Measurements from ENCODE around the gene HMGCS1. TPM values are rescaled to one million over a fixed set of nuclear protein-coding genes. Genes with fewer than 3 reads are reported as not detected.

HMGCS1 gene
- total and polyA plus RNA-seq, 2 of the 13 experiments (the other 11 are each of a cell fraction or from before 2014, with no cell fraction given) = 56.8 to 318 TPM

DNA sequence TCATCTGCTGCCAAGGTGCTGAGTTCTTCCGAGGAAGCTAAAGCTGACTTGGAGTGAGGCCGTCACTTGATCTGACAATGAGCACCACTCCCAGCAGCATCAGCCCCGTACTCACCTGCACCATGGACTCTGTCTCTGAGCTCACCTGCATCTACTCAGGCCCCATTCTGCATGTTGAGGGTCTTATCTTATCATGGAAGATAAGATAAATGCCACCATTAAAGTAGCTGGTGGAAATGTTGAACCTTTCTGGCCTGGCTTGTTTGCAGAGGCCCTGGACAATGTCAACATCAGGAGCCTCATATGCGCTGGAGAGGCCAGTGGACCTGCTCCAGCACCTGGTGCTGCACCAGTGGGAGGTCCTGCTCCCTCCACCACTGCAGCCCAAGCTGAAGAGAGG lies 35.0 kb upstream of the HMGCS1 start (continued):
- TF ChIP-seq, protein P1, sequence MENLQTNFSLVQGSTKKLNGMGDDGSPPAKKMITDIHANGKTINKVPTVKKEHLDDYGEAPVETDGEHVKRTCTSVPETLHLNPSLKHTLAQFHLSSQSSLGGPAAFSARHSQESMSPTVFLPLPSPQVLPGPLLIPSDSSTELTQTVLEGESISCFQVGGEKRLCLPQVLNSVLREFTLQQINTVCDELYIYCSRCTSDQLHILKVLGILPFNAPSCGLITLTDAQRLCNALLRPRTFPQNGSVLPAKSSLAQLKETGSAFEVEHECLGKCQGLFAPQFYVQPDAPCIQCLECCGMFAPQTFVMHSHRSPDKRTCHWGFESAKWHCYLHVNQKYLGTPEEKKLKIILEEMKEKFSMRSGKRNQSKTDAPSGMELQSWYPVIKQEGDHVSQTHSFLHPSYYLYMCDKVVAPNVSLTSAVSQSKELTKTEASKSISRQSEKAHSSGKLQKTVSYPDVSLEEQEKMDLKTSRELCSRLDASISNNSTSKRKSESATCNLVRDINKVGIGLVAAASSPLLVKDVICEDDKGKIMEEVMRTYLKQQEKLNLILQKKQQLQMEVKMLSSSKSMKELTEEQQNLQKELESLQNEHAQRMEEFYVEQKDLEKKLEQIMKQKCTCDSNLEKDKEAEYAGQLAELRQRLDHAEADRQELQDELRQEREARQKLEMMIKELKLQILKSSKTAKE (CRISPR knock-in tag; IDR thresholded peaks at IDR 0.05; ENCODE audit: borderline replicate concordance) = no peak
- no peak for TF ChIP-seq SIN3B (IDR thresholded peaks at IDR 0.05; ENCODE audit: low read length)
- peak; percentile 87 for TF ChIP-seq ZMYM4 (CRISPR knock-in tag; IDR thresholded peaks at IDR 0.05)
- TF ChIP-seq RFXANK (CRISPR knock-in tag; IDR thresholded peaks at IDR 0.05) = no peak
- TF ChIP-seq SRSF1 (optimal IDR thresholded peaks at IDR 0.05; ENCODE audit: low read depth, low read length) = no peak
- TF ChIP-seq, protein P2, sequence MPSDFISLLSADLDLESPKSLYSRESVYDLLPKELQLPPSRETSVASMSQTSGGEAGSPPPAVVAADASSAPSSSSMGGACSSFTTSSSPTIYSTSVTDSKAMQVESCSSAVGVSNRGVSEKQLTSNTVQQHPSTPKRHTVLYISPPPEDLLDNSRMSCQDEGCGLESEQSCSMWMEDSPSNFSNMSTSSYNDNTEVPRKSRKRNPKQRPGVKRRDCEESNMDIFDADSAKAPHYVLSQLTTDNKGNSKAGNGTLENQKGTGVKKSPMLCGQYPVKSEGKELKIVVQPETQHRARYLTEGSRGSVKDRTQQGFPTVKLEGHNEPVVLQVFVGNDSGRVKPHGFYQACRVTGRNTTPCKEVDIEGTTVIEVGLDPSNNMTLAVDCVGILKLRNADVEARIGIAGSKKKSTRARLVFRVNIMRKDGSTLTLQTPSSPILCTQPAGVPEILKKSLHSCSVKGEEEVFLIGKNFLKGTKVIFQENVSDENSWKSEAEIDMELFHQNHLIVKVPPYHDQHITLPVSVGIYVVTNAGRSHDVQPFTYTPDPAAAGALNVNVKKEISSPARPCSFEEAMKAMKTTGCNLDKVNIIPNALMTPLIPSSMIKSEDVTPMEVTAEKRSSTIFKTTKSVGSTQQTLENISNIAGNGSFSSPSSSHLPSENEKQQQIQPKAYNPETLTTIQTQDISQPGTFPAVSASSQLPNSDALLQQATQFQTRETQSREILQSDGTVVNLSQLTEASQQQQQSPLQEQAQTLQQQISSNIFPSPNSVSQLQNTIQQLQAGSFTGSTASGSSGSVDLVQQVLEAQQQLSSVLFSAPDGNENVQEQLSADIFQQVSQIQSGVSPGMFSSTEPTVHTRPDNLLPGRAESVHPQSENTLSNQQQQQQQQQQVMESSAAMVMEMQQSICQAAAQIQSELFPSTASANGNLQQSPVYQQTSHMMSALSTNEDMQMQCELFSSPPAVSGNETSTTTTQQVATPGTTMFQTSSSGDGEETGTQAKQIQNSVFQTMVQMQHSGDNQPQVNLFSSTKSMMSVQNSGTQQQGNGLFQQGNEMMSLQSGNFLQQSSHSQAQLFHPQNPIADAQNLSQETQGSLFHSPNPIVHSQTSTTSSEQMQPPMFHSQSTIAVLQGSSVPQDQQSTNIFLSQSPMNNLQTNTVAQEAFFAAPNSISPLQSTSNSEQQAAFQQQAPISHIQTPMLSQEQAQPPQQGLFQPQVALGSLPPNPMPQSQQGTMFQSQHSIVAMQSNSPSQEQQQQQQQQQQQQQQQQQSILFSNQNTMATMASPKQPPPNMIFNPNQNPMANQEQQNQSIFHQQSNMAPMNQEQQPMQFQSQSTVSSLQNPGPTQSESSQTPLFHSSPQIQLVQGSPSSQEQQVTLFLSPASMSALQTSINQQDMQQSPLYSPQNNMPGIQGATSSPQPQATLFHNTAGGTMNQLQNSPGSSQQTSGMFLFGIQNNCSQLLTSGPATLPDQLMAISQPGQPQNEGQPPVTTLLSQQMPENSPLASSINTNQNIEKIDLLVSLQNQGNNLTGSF (CRISPR knock-in tag; IDR thresholded peaks at IDR 0.05) = no peak
- no peak for TF ChIP-seq SP1 (IDR thresholded peaks at IDR 0.05)
- no peak for TF ChIP-seq SP1 (CRISPR knock-in tag; IDR thresholded peaks at IDR 0.05)
- TF ChIP-seq, protein P3, sequence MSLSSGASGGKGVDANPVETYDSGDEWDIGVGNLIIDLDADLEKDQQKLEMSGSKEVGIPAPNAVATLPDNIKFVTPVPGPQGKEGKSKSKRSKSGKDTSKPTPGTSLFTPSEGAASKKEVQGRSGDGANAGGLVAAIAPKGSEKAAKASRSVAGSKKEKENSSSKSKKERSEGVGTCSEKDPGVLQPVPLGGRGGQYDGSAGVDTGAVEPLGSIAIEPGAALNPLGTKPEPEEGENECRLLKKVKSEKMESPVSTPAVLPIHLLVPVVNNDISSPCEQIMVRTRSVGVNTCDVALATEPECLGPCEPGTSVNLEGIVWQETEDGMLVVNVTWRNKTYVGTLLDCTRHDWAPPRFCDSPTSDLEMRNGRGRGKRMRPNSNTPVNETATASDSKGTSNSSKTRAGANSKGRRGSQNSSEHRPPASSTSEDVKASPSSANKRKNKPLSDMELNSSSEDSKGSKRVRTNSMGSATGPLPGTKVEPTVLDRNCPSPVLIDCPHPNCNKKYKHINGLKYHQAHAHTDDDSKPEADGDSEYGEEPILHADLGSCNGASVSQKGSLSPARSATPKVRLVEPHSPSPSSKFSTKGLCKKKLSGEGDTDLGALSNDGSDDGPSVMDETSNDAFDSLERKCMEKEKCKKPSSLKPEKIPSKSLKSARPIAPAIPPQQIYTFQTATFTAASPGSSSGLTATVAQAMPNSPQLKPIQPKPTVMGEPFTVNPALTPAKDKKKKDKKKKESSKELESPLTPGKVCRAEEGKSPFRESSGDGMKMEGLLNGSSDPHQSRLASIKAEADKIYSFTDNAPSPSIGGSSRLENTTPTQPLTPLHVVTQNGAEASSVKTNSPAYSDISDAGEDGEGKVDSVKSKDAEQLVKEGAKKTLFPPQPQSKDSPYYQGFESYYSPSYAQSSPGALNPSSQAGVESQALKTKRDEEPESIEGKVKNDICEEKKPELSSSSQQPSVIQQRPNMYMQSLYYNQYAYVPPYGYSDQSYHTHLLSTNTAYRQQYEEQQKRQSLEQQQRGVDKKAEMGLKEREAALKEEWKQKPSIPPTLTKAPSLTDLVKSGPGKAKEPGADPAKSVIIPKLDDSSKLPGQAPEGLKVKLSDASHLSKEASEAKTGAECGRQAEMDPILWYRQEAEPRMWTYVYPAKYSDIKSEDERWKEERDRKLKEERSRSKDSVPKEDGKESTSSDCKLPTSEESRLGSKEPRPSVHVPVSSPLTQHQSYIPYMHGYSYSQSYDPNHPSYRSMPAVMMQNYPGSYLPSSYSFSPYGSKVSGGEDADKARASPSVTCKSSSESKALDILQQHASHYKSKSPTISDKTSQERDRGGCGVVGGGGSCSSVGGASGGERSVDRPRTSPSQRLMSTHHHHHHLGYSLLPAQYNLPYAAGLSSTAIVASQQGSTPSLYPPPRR (CRISPR knock-in tag; IDR thresholded peaks at IDR 0.05; ENCODE audit: borderline replicate concordance) = peak; percentile 69
- no peak for TF ChIP-seq CREB1 (IDR thresholded peaks at IDR 0.05)
- no peak for TF ChIP-seq CREB1 (CRISPR knock-in tag; IDR thresholded peaks at IDR 0.05)
- peak; percentile 87 for TF ChIP-seq ZEB1 (IDR thresholded peaks at IDR 0.05; ENCODE audit: insufficient replicate concordance, low read depth)
- TF ChIP-seq HMG20B (CRISPR knock-in tag; conservative IDR thresholded peaks at IDR 0.05) = no peak
- TF ChIP-seq RFX1 (IDR thresholded peaks at IDR 0.05) = no peak
- TF ChIP-seq POGZ (CRISPR knock-in tag; IDR thresholded peaks at IDR 0.05) = 0 out of 2 replicates have a peak, but pooled peaks have one; percentile 18
- TF ChIP-seq SRF (IDR thresholded peaks at IDR 0.05; ENCODE audit: low read depth, low read length) = no peak
- TF ChIP-seq, protein P4, sequence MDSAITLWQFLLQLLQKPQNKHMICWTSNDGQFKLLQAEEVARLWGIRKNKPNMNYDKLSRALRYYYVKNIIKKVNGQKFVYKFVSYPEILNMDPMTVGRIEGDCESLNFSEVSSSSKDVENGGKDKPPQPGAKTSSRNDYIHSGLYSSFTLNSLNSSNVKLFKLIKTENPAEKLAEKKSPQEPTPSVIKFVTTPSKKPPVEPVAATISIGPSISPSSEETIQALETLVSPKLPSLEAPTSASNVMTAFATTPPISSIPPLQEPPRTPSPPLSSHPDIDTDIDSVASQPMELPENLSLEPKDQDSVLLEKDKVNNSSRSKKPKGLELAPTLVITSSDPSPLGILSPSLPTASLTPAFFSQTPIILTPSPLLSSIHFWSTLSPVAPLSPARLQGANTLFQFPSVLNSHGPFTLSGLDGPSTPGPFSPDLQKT (CRISPR knock-in tag; IDR thresholded peaks at IDR 0.05; ENCODE audit: borderline replicate concordance) = no peak
- TF ChIP-seq SSRP1 (CRISPR knock-in tag; IDR thresholded peaks at IDR 0.05) = no peak
- TF ChIP-seq ZNF841 (CRISPR knock-in tag; IDR thresholded peaks at IDR 0.05; ENCODE audit: borderline replicate concordance) = no peak
